Naive thymus-derived CD4-positive, alpha-beta T cell (primary cell): Measurements from ENCODE around the gene RAB7A. TPM values are rescaled to one million over a fixed set of nuclear protein-coding genes. Genes with fewer than 3 reads are reported as not detected.

ENCODE experiments used
- ATAC-seq: fragments of 150-1000 bp; cut with Tn5 transposase; 2 replicates; pipeline ENCODE4 v1.10.0; 2021; ENCODE audit warnings: mild to moderate bottlenecking, moderate library complexity
- CTCF ChIA-PET: fragments of 350-600 bp; sonication (Branson Sonifier 250); formaldehyde crosslinking; loops from one replicate; lab custom pipeline; 2021; ENCODE audit warnings: antibody characterized with exemption; lab: Charles Lee
- POLR2A ChIA-PET: fragments of 350-600 bp; sonication (Branson Sonifier 250); formaldehyde crosslinking; loops from one replicate; lab custom pipeline; 2021; ENCODE audit warnings: antibody characterized with exemption, inconsistent platforms; lab: Charles Lee
- DNase-seq, 9 donors: peaks; one replicate each; pipeline versions ENCODE4 v3.0.0 to v3.0.0-alpha.2; 2020 to 2022; ENCODE audit warnings: mixed read lengths in 1 of 9
- H3K27ac ChIP-seq: one replicate; pipeline ENCODE4 v1.7.0; 2013; ENCODE audit warnings: mild to moderate bottlenecking, low read depth, low read length, moderate library complexity
- H3K27me3 ChIP-seq, 2 donors: one replicate each; pipeline ENCODE4 v1.7.0; 2013; ENCODE audit warnings: low read length in 2 of 2, mild to moderate bottlenecking in 2 of 2, moderate library complexity in 2 of 2; ENCODE audit not compliant: control insufficient read depth in 2 of 2, insufficient read depth in 2 of 2
- H3K36me3 ChIP-seq, 3 experiments: 1 replicate in 2 of 3; 2 replicates in 1 of 3; pipeline ENCODE4 v1.7.0; 2013; ENCODE audit warnings: low read length in 3 of 3, mild to moderate bottlenecking in 3 of 3, moderate library complexity in 1 of 3; ENCODE audit not compliant: insufficient read depth in 3 of 3, control insufficient read depth in 2 of 3
- H3K4me1 ChIP-seq, 2 donors: one replicate each; pipeline ENCODE4 v1.7.0; 2013; ENCODE audit warnings: low read length in 2 of 2, mild to moderate bottlenecking in 2 of 2, moderate library complexity in 1 of 2; ENCODE audit not compliant: control insufficient read depth in 2 of 2, insufficient read depth in 2 of 2
- H3K4me3 ChIP-seq: 2 replicates; pipeline ENCODE4 v1.7.0; 2013; ENCODE audit warnings: mild to moderate bottlenecking, low read length
- H3K9me3 ChIP-seq, 3 experiments: 1 replicate in 2 of 3; 2 replicates in 1 of 3; pipeline ENCODE4 v1.7.0; 2013; ENCODE audit warnings: low read length in 3 of 3; ENCODE audit not compliant: control insufficient read depth in 2 of 3
- H3K27ac Mint-ChIP-seq, 9 donors: one replicate each; pipeline ENCODE4 v1.8.0; 2020 to 2022; ENCODE audit warnings: mixed read lengths in 9 of 9, mild to moderate bottlenecking in 8 of 9, moderate library complexity in 5 of 9, inconsistent platforms in 2 of 9
- H3K27me3 Mint-ChIP-seq, 5 donors: one replicate each; pipeline ENCODE4 v1.8.0; 2021 to 2022; ENCODE audit warnings: mixed read lengths in 5 of 5, mild to moderate bottlenecking in 1 of 5
- H3K36me3 Mint-ChIP-seq, 5 donors: one replicate each; pipeline ENCODE4 v1.8.0; 2020 to 2022; ENCODE audit warnings: mixed read lengths in 5 of 5, mild to moderate bottlenecking in 3 of 5, inconsistent platforms in 1 of 5
- H3K4me1 Mint-ChIP-seq, 7 donors: one replicate each; pipeline ENCODE4 v1.8.0; 2020 to 2022; ENCODE audit warnings: mixed read lengths in 7 of 7, mild to moderate bottlenecking in 3 of 7, inconsistent platforms in 1 of 7
- H3K4me3 Mint-ChIP-seq, 10 donors: one replicate each; pipeline ENCODE4 v1.8.0; 2020 to 2022; ENCODE audit warnings: mild to moderate bottlenecking in 10 of 10, mixed read lengths in 10 of 10, moderate library complexity in 6 of 10, inconsistent platforms in 2 of 10
- H3K9me3 Mint-ChIP-seq, 11 donors: one replicate each; pipeline ENCODE4 v1.8.0; 2020 to 2022; ENCODE audit warnings: mixed read lengths in 11 of 11, mild to moderate bottlenecking in 4 of 11, inconsistent platforms in 1 of 11, moderate library complexity in 1 of 11
- intact Hi-C, 2 donors: fragments of 100-400 bp; cut with micrococcal nuclease; formaldehyde crosslinking; loops; one replicate each; pipeline ENCODE4 v1.15.1; 2023
- polyA plus RNA-seq, 2 donors: library from polyadenylated mRNA; unstranded; fragments of 300-500 nt; fragmentation: Illumina TruSeq; gene quantifications; one replicate each; pipeline ENCODE4 v1.2.3, GENCODE V29; 2021
- total RNA-seq, 6 experiments: library from RNA in 5 of 6; stranded (reverse) in 5 of 6; gene quantifications; 1 replicate in 5 of 6; 2 replicates in 1 of 6; pipeline ENCODE4 v1.2.3 and lab custom pipeline; 2021 to 2026

RAB7A gene
- total and polyA plus RNA-seq, 7 experiments from 2014 or later: 124 to 249 (median 175) TPM

- ChIA-PET POLR2A (interaction anchor here (0.5 kb wide), 1 partner anchor 136 kb away, joined by 3 read pairs; no protein-coding TSS in a partner anchor), CTCF (interaction anchor here (1.1 kb wide), 1 partner anchor 31 kb away, joined by 3 read pairs; no protein-coding TSS in a partner anchor)
- no peak overlapping the region for H3K27ac ChIP-seq
- H3K9me3 ChIP-seq: no peaks in the 10 kb centered on the region
- Mint-ChIP-seq H3K27me3 (no peaks in the 10 kb centered on the region), H3K4me3 (no peak overlapping the region), H3K36me3 (peaks cover 14 to 68% (median 45%) of the 10 kb centered on the region in 5 donors), H3K9me3 (no peaks in the 10 kb centered on the region), H3K27ac (peak overlapping the region in 5 of 9 donors; percentile 12 to 56 (median 41)), H3K4me1 (peaks cover 0 to 14% (median 4%) of the 10 kb centered on the region in 7 donors)
- H3K36me3 ChIP-seq: peaks cover 3 to 46% (median 14%) of the 10 kb centered on the region in 3 experiments
- ATAC-seq: no peak
- DNase-seq: no peak
- intact Hi-C loops: no loop called here
- no peaks in the 10 kb centered on the region for H3K27me3 ChIP-seq
- no peak overlapping the region for H3K4me3 ChIP-seq
- H3K4me1 ChIP-seq: no peaks in the 10 kb centered on the region
Observed at GRCh38 chr3:128814519-128815317, 88.7 kb downstream of the RAB7A start.

GRCh38 chr3:128815318-128816064, 89.5 kb downstream of the RAB7A start:
- no peaks in the 10 kb centered on the region for H3K9me3 Mint-ChIP-seq
- no peak overlapping the region for H3K4me3 Mint-ChIP-seq
- H3K36me3 Mint-ChIP-seq: peaks cover 14 to 70% (median 45%) of the 10 kb centered on the region in 5 donors
- no peak for ATAC-seq
- Histone ChIP-seq H3K4me3 (no peak overlapping the region), H3K36me3 (peaks cover under 1 to 46% (median 14%) of the 10 kb centered on the region in 3 experiments), H3K9me3 (no peaks in the 10 kb centered on the region), H3K27ac (no peak overlapping the region), H3K4me1 (no peaks in the 10 kb centered on the region), H3K27me3 (no peaks in the 10 kb centered on the region)
- DNase-seq: no peak
- ChIA-PET CTCF (interaction anchor here (0.6 to 0.9 kb wide), 3 partner anchors 28 to 63 kb away, joined by 3 read pairs; no protein-coding TSS in a partner anchor), POLR2A (interaction anchor here (0.8 to 1.0 kb wide), 2 partner anchors 67 to 212 kb away, joined by 3 read pairs; no protein-coding TSS in a partner anchor)
- H3K27me3 Mint-ChIP-seq: no peaks in the 10 kb centered on the region
- peak overlapping the region in 4 of 9 donors; percentile 24 to 75 (median 40) for H3K27ac Mint-ChIP-seq
- intact Hi-C loops: no loop called here
- peaks cover 0 to 13% (median 4%) of the 10 kb centered on the region in 7 donors for H3K4me1 Mint-ChIP-seq

GRCh38 chr3:128818186-128818787, 92.3 kb downstream of the RAB7A start:
- H3K4me3 ChIP-seq: no peak overlapping the region
- peak overlapping the region in 2 of 9 donors; percentile 6 to 61 for H3K27ac Mint-ChIP-seq
- H3K36me3 ChIP-seq: peaks cover 0 to 22% (median 5%) of the 10 kb centered on the region in 3 experiments
- H3K9me3 Mint-ChIP-seq: peaks cover 0 to 2% (median 0%) of the 10 kb centered on the region in 11 donors
- H3K27me3 Mint-ChIP-seq: no peaks in the 10 kb centered on the region
- H3K9me3 ChIP-seq: no peaks in the 10 kb centered on the region
- POLR2A ChIA-PET: no interaction called here
- no peaks in the 10 kb centered on the region for H3K4me1 ChIP-seq
- no peak overlapping the region for H3K27ac ChIP-seq
- peaks cover 14 to 66% (median 39%) of the 10 kb centered on the region in 5 donors for H3K36me3 Mint-ChIP-seq
- CTCF ChIA-PET: no interaction called here
- ATAC-seq: no peak
- no peak for DNase-seq
- intact Hi-C loops: no loop called here
- peaks cover 0 to 13% (median 4%) of the 10 kb centered on the region in 7 donors for H3K4me1 Mint-ChIP-seq
- no peaks in the 10 kb centered on the region for H3K27me3 ChIP-seq
- no peak overlapping the region for H3K4me3 Mint-ChIP-seq

DNA sequence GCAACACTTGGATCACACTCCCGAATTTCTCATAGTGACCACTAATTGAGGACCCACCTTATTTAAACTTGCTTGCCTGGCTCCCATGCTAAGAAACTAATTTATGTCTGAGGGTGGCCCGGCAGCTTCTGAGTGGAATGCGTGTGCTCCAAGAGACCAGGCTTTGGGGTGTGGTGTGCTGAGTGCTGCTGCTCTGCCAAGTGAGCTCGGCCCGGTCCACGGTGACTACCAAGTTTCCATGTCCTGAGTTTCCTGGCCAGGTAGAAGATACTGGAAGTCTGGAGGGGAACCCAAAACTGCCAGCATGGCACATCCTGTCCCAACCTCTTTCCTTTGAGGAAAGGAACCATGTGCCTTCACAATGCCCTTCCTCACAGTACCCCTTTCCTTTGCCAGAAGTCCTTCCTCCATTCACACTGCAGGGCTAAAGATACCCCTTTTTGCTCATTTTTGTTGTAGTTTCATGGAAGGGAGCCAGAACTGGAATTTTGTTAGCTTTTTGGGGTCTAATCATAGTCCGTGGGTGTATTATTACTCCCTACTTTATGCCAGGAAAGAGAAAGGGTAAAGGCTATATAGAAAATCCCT, 94.4 kb downstream of the RAB7A start:
- H3K27ac ChIP-seq: no peak overlapping the region
- H3K27me3 ChIP-seq: no peaks in the 10 kb centered on the region
- intact Hi-C loops: no loop called here
- H3K9me3 ChIP-seq: no peaks in the 10 kb centered on the region
- POLR2A ChIA-PET: no interaction called here
- peaks cover 0 to 16% (median 0%) of the 10 kb centered on the region in 3 experiments for H3K36me3 ChIP-seq
- no peak overlapping the region for H3K27ac Mint-ChIP-seq
- CTCF ChIA-PET: interaction anchor here (1.6 kb wide), 1 partner anchor 55 kb away, joined by 5 read pairs; no protein-coding TSS in a partner anchor
- no peak overlapping the region for H3K4me3 ChIP-seq
- peaks cover 0 to 13% (median 4%) of the 10 kb centered on the region in 7 donors for H3K4me1 Mint-ChIP-seq
- DNase-seq (no peak), ATAC-seq (no peak)
- no peaks in the 10 kb centered on the region for H3K4me1 ChIP-seq
- peaks cover 0 to 2% (median 0%) of the 10 kb centered on the region in 11 donors for H3K9me3 Mint-ChIP-seq
- peaks cover 14 to 49% (median 22%) of the 10 kb centered on the region in 5 donors for H3K36me3 Mint-ChIP-seq
- no peak overlapping the region for H3K4me3 Mint-ChIP-seq
- no peaks in the 10 kb centered on the region for H3K27me3 Mint-ChIP-seq

DNA sequence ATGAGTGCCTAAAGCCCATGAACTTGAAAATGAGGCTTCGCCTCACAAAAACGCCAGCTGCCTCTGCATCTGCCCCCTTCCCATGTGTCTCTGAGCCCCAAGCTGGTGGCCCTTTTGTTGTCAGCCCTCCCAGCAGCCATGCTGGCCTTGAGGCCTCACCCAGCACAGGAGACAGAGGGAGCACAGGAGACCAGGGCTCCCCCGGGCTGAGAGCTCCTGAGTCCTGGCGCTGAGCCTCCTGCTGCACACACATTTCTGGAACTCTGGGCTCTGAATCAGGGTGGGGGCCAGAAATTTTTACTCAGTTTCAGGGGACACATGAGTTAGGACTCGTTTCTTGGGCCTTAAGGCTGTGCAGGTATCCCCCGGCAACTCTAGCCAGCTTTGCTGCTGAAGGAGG, 97.0 kb downstream of the RAB7A start:
- Histone ChIP-seq H3K27ac (no peak overlapping the region), H3K4me1 (no peaks in the 10 kb centered on the region), H3K4me3 (no peak overlapping the region), H3K27me3 (no peaks in the 10 kb centered on the region), H3K36me3 (peaks cover 0 to 10% (median 0%) of the 10 kb centered on the region in 3 experiments), H3K9me3 (no peaks in the 10 kb centered on the region)
- ATAC-seq (no peak), DNase-seq (no peak)
- H3K27ac Mint-ChIP-seq: peak overlapping the region in 4 of 9 donors; percentile 15 to 76 (median 44)
- POLR2A ChIA-PET: no interaction called here
- no peak overlapping the region for H3K4me3 Mint-ChIP-seq
- H3K27me3 Mint-ChIP-seq: no peaks in the 10 kb centered on the region
- intact Hi-C loops: no loop called here
- peaks cover 0 to 10% (median 2%) of the 10 kb centered on the region in 7 donors for H3K4me1 Mint-ChIP-seq
- H3K9me3 Mint-ChIP-seq: peaks cover 0 to 2% (median 0%) of the 10 kb centered on the region in 11 donors
- CTCF ChIA-PET: interaction anchor here (0.7 kb wide), 1 partner anchor 14 kb away, joined by 3 read pairs; no protein-coding TSS in a partner anchor
- peaks cover 10 to 29% (median 14%) of the 10 kb centered on the region in 5 donors for H3K36me3 Mint-ChIP-seq

DNA sequence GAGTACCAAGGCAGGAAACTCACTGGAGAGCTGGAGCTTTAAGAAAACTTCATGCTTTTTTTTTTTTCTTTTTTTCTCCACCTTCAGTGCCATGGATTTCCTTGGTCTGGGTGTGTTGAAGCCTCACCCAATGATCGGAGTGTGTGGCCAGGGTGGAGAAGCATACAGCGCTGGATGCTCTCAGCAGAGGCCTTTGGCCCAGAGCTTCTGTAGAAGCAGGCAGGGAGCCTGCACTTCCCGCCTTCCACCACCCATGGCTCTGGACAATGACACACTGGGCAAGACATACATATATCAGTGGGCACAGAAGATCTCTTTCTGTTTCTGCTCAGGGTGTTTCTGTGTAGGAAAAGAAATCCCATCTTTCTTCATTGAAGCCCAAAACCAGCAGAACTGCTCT, 97.6 kb downstream of the RAB7A start:
- peak overlapping the region in 8 of 9 donors; percentile 28 to 81 (median 68) for H3K27ac Mint-ChIP-seq
- POLR2A ChIA-PET: no interaction called here

More for the DNA sequence above, 97.6 kb downstream of the RAB7A start:
- peaks cover 0 to 4% (median 0%) of the 10 kb centered on the region in 3 experiments for H3K36me3 ChIP-seq
- no peak overlapping the region for H3K4me3 ChIP-seq
- Mint-ChIP-seq H3K36me3 (peaks cover 4 to 22% (median 8%) of the 10 kb centered on the region in 5 donors), H3K4me1 (peaks cover 0 to 4% (median 2%) of the 10 kb centered on the region in 7 donors), H3K27me3 (no peaks in the 10 kb centered on the region), H3K9me3 (peaks cover 0 to 2% (median 0%) of the 10 kb centered on the region in 11 donors), H3K4me3 (no peak overlapping the region)
- ATAC-seq (no peak), DNase-seq (no peak)
- intact Hi-C loops: no loop called here
- no peaks in the 10 kb centered on the region for H3K9me3 ChIP-seq
- CTCF ChIA-PET: no interaction called here
- no peak overlapping the region for H3K27ac ChIP-seq
- no peaks in the 10 kb centered on the region for H3K4me1 ChIP-seq
- no peaks in the 10 kb centered on the region for H3K27me3 ChIP-seq
